GM19351 (cell line): ENCODE data around the gene COL23A1.

Source experiments
- ATAC-seq: cut with Tn5 transposase; IDR thresholded peaks from one replicate; pipeline ENCODE4 v1.9.1; 2021; ENCODE audit warnings: mild to moderate bottlenecking, moderate library complexity; ENCODE audit not compliant: unreplicated experiment

The COL23A1 gene

DNA sequence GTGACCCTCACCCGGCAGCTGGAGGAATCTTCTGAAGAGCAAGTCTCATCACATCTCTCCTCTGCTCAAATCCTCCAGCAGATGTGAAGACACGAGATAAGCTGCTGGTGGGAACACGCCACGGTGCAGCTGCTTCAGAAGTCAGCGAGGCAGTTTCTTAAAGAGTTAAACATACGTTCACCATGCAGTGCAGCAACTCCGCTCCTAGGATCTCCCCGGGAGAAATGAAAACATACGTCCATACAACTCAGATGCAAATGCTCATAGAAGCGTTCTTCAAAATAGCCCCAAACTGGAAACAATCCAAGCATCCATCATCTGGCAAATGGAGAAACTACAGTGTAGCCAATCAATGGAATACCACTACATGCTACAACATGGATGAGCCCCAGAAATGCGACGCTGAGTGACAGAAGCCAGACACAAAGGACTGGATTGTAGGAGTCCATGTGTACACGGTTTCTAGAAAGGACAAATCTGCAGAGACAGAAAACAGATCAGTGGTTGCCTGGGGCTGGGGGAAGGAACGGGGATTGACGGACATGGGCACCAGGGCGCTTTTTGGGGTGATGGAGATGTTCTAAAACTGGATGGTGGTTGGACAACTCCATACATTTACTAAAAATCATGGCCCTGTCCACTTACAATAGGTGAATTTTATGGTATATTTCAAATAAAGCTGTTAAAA, 150.6 kb downstream of the COL23A1 start:
- no peak for ATAC-seq

DNA sequence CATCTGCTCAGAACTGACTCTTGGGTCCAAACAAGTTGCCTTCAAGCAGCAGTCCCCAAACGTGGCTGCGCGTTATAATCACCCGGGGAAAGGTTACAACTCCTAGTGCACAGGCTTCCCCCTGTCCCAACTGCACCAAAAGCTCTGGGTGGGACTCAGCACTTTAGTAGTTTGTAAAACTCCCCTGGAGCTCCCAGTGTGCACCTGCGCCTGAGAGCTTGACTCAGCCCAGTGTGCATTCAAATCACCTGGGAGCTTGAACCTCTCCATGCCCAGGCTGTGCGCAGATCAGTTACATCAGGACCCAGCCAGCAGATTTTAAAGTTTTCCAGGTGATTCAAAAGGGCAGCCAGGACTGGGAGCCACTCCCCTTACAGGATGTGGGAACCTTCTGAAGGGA, 151.4 kb downstream of the COL23A1 start:
- ATAC-seq: no peak

DNA sequence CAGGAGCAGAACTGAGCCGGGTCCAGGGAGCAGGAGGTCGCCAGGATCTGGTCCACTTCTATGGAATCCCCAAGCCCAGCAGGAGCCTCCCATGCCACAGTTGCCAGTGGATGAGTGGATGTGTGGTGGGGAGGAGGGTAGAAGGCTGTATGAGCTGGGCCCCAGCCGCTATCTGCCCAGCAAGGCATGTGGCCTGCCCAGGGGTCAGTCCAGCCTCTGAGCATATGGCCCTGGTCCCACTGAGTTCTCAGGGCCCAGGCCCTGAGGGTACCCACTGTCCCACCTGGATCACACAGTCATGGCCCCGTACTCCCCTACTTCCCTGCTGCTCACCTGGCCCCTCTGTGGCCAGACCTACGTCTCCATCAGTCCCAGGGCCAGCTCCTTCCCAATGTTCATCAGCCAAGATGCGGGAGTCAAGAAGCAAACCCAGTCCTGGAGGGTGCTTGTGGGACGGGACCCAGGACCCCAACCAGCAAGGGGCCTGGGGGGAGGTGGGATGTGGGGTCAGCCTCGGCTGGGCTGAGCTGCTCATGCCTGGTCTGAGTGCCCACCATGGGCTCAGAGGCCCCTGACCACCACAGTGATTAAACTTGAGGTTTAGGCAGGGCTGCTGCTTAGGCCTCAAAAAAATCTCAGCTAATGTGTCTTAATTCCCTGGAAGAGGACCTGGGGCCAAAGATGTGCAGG, 152.7 kb downstream of the COL23A1 start:
- ATAC-seq: no peak

GRCh38 chr5:178436326-178436940, 153.8 kb downstream of the COL23A1 start:
- ATAC-seq: no peak

- no peak for ATAC-seq
Measured at GRCh38 chr5:178435321-178436238, 154.6 kb downstream of the COL23A1 start.

GRCh38 chr5:178434851-178435250, 155.3 kb downstream of the COL23A1 start:
- ATAC-seq: no peak

DNA sequence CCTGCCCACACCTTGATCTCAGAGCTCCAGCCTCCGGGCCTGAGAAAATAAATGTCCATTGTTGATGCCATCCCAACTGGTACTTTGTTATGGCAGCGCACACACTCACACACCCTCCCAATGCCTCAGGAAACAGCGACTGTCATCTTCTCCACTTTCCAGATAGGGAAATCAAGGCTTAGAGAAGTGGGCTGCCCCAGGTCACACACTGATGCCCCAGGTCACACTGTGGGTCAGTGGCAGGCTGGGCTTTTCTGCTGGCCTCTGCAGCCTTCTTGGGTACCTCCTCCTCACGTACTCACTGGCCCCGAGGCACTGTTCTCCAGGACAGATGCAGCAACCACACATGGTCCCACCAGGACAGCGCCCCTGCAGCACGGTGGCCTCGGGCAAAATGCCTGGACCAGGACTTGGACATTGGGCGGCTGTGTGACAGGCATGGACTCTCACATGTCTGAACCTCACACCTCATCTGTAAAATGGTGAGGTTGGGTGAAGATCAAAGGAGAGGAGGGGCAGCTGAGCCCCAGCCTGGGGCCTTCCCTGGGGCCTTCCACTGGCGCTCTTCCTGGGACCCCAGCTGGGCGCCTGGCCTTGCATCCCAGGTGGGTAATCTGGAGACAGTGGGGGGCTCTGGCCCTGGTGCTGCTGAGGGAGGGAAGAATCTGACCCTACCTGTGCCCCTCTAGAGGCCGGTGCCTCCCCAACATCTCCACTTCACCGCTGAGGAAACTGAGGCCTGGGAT, 156.0 kb downstream of the COL23A1 start:
- ATAC-seq: no peak

DNA sequence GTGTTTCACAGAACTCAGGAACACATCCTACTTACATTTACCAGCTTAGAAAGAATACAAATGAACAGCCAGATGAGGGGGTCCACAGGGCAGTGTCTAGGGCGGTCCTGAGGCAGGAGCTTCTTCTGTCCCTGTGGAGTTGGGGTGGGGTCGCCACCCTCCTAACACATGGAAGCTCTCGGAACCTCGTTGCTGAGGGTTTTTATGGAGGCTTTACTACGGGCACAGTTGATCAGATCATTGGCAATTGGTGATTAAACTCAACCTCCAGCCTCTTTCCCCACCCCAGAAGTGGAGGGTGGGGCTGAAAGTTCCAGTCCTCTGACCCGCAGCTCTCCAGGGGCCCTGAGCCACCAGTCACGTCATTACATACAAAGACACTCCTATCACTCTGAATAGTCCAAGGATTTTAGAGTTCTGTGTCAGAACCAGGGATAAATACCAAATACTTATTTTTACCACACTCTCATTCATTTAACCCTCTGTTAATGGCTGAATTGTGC, 156.9 kb downstream of the COL23A1 start:
- ATAC-seq: no peak

DNA sequence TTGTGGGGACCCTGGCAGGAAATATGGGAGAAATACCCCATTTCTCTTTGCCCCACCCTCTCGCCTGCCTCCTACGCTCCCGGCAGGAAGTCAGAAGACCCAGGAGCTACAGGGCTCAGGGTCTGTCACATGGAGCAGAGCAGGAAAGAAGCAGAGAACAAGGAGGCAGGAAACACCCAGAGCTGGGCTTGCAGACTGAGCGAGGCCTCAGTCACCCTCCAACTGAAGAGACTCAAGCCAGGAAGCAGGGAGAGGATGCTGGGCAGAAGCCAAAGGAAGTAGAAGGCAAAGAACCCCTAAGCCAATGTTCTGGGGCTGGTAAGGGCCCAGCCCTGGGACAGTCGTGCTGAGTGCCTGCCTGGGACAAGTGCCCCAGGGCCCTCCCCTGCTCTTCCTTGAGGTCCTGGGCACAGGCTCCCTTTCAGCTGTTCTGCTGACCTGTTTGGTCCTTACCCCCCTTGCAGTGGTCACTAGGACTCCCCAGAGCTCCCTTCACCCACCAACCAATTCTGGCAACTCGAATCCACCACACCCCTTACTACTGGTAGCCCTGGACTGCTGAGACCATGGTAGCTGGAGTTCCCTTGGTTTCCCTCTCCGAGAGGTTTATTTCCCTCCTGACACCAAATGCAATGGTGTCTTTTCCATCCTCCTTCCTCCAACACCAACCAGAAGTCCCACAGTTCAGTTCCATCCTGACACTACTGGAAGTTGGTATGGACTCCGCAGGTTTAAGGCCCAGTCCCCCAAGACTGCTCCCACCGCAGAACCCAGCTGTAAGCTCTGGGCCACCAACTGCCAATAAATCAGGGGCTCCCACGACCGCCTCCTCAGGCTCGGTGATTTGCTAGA, 157.5 kb downstream of the COL23A1 start:
- ATAC-seq: no peak

GRCh38 chr5:178431782-178432165, 158.4 kb downstream of the COL23A1 start:
- no peak for ATAC-seq

GRCh38 chr5:178431063-178431781, 159.0 kb downstream of the COL23A1 start:
- ATAC-seq: no peak

GRCh38 chr5:178430186-178431062, 159.8 kb downstream of the COL23A1 start:
- no peak for ATAC-seq

- no peak for ATAC-seq
Measured at GRCh38 chr5:178429491-178430185, 160.6 kb downstream of the COL23A1 start.

DNA sequence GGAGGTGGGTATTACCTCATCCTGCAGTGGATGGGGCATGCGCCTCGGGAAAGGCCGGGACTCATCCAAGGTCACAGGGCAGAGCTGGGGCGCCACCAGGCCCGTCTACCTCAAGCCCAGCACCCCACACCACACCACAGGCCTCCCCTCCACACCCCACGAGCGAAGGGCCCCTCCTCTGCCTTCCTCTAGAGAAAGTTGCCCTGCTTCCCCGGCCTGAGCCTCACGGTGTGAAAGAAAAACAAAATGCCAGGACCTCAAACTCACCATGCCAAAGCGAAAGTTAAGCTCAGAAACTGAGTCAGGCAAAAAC, 161.1 kb downstream of the COL23A1 start:
- no peak for ATAC-seq

DNA sequence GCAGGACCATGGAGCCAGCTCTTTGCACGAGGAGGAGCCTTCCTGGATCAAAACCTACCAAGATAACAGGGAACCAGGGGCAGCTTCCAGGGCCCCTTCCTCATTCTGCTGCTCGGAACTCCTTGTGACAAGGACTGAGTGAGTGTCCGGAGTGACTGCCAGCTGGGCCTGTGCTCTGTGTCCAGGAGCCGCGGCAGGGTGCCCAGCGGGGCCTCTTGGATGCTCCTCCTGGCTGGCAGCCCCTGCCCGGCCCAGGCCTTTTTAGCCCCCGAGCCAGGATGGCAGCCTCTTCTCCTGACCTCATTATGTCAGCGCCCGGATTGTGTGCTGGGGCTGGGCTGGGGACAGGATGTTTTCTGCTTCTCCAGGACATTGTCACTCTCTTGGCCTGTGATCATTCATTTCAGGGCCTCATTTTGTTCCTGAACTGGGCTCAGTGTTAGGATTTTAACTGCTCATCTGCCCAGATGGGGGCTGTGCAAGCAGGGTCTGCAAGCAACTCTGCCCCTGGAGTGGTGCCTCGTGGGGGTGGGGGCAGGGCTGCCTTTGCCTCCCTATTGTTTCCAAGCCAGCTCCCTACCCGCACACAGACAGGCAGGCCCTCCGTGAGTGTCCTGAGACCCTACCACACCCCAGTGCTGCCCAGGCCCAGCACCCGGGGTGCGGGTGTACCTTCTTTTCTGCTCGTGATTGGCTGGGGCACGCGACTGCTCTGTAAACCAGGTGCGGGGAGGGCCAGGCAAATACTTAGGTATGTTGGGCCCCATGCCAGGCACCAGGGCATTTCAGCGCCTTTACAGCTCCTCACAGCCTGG, 161.6 kb downstream of the COL23A1 start:
- no peak for ATAC-seq

DNA sequence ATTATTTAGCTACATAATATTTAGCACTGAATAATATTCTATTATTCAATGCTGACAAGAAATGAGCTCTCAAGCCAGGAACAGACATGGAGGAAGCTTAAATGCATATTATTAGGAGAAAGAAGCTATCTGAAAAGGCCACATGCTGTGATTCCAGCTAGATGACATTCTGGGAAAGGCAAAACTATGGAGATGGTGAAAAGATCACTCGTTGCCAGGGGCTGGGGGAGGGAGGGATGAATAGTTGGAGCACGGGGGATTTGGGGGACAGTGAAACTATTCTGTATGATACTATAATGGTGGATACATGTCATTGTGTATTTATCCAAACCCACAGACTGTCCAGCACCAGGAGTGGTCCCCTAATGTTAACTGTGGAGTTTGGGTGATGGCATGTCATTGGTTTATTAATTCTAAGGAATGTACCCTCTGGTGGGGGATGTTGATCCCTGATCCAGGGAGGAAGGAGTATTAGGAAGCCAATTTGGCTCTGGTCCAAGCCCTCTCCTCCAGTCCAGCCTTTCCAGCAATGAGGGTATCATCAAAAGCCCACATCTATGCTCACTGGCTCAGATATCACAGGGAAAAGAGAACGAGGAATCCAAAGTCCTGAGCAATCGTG, 162.5 kb downstream of the COL23A1 start:
- ATAC-seq: no peak
